ENCODE measurements around the gene MYH7B. TPM values are rescaled to one million over a fixed set of nuclear protein-coding genes. Genes with fewer than 3 reads are reported as not detected.

The MYH7B gene
- total and polyA plus RNA-seq, 4 donors = 0.21 to 0.89 (median 0.59) TPM

DNA sequence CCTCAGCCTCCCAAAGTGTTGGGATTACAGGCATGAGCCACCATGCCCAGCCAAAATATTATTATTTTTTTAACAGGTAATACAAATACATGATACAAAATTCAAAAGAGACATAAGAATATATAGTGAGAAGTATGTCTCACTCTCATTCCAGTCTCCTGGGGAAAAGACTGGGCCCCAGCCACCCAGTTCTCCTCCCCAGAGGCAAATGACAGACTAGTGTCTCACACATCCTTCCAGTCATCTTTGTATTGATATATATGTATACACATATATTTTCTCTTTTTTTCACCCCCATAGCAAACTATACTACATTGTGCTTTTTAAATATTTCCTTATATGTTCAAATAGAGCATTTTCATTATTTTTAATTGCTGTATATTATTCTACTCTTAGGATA lies 8.3 kb upstream of the MYH7B start:
- Histone ChIP-seq H3K27ac (ENCODE audit: low read depth in 1 of 2, low read length in 1 of 2) (no peak overlapping the region), H3K27me3 (ENCODE audit: control insufficient read depth in 3 of 3, insufficient read depth in 3 of 3, low read length in 2 of 3) (no peaks in the 10 kb centered on the region), H3K36me3 (ENCODE audit: control insufficient read depth in 4 of 4, insufficient read depth in 4 of 4, low read length in 4 of 4) (peaks cover 10 to 36% (median 19%) of the 10 kb centered on the region in 4 donors), H3K9me3 (ENCODE audit: control insufficient read depth in 4 of 4, insufficient read depth in 3 of 4, low read length in 3 of 4) (no peaks in the 10 kb centered on the region), H3K4me1 (ENCODE audit: control insufficient read depth in 5 of 5, insufficient read depth in 5 of 5, low read length in 5 of 5) (peaks cover 0 to 5% (median 0%) of the 10 kb centered on the region in 5 donors), H3K9ac (ENCODE audit: insufficient read depth in 1 of 2, low read length in 2 of 2) (no peak overlapping the region), H3K4me3 (no peak overlapping the region)
- TF ChIP-seq, protein P1, sequence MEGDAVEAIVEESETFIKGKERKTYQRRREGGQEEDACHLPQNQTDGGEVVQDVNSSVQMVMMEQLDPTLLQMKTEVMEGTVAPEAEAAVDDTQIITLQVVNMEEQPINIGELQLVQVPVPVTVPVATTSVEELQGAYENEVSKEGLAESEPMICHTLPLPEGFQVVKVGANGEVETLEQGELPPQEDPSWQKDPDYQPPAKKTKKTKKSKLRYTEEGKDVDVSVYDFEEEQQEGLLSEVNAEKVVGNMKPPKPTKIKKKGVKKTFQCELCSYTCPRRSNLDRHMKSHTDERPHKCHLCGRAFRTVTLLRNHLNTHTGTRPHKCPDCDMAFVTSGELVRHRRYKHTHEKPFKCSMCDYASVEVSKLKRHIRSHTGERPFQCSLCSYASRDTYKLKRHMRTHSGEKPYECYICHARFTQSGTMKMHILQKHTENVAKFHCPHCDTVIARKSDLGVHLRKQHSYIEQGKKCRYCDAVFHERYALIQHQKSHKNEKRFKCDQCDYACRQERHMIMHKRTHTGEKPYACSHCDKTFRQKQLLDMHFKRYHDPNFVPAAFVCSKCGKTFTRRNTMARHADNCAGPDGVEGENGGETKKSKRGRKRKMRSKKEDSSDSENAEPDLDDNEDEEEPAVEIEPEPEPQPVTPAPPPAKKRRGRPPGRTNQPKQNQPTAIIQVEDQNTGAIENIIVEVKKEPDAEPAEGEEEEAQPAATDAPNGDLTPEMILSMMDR (IDR thresholded peaks at IDR 0.05; ENCODE audit: control extremely low read depth, extremely low read depth) = no peak
- no peak for DNase-seq
- no peak for ATAC-seq (ENCODE audit: insufficient read depth, low FRiP score)

DNA sequence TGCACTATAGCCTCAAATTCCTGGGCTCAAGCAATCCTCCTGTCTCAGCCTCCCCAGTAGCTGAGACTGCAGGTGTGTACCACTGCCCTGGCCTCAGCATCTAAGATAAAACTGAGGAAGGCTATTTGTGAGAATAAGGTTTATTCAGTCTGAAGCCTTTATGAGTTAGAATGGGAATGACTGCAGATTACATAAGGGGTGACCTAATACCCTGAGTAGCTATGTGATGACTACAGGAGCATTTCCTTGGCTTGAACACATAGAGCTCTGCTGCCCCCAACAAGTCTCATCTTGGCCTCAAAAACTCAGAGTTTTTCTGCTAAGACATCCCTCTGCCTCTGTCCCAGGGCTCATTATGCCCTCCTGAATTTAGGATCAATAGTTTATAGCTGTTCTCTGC lies 7.6 kb upstream of the MYH7B start:
- Histone ChIP-seq H3K9me3 (ENCODE audit: control insufficient read depth in 4 of 4, insufficient read depth in 3 of 4, low read length in 3 of 4) (no peaks in the 10 kb centered on the region), H3K4me3 (no peak overlapping the region), H3K9ac (ENCODE audit: insufficient read depth in 1 of 2, low read length in 2 of 2) (no peak overlapping the region), H3K27ac (ENCODE audit: low read depth in 1 of 2, low read length in 1 of 2) (no peak overlapping the region), H3K36me3 (ENCODE audit: control insufficient read depth in 4 of 4, insufficient read depth in 4 of 4, low read length in 4 of 4) (peaks cover 9 to 29% (median 13%) of the 10 kb centered on the region in 4 donors), H3K27me3 (ENCODE audit: control insufficient read depth in 3 of 3, insufficient read depth in 3 of 3, low read length in 2 of 3) (no peaks in the 10 kb centered on the region), H3K4me1 (ENCODE audit: control insufficient read depth in 5 of 5, insufficient read depth in 5 of 5, low read length in 5 of 5) (peaks cover 0 to 5% (median 0%) of the 10 kb centered on the region in 5 donors)
- ATAC-seq (ENCODE audit: insufficient read depth, low FRiP score) (no peak), DNase-seq (no peak)
- TF ChIP-seq, protein P1 (IDR thresholded peaks at IDR 0.05; ENCODE audit: control extremely low read depth, extremely low read depth) = no peak

DNA sequence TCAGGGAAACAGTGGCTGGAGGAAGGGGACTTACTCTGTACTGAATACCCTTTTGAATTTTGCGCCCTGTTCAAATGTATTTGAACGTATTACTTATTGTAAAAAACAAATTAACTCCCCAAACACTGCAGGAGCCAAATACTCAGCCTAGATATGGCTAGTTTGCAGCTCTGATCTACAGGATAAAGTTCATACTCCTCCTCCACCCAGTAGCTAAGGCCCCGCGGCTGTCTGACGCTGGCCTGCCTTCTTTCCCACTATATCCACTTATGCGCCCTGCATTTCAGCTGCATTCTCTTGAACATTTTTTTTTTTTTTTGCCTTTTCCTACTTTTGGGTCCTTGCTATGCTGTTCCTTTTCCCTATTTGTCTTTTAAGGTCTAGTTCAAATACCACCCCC lies 6.5 kb upstream of the MYH7B start:
- H3K4me3 ChIP-seq = no peak overlapping the region
- 97 to 98% methylated on average over 6 of the region's 6 CpGs for WGBS, 2 donors
- no peak for ATAC-seq (ENCODE audit: insufficient read depth, low FRiP score)
- no peak for DNase-seq
- no peak overlapping the region for H3K9ac ChIP-seq (ENCODE audit: insufficient read depth in 1 of 2, low read length in 2 of 2)
- peaks cover 0 to 5% (median 0%) of the 10 kb centered on the region in 5 donors for H3K4me1 ChIP-seq (ENCODE audit: control insufficient read depth in 5 of 5, insufficient read depth in 5 of 5, low read length in 5 of 5)
- H3K27ac ChIP-seq (ENCODE audit: low read depth in 1 of 2, low read length in 1 of 2) = no peak overlapping the region
- peaks cover under 1 to 23% (median 9%) of the 10 kb centered on the region in 4 donors for H3K36me3 ChIP-seq (ENCODE audit: control insufficient read depth in 4 of 4, insufficient read depth in 4 of 4, low read length in 4 of 4)
- H3K27me3 ChIP-seq (ENCODE audit: control insufficient read depth in 3 of 3, insufficient read depth in 3 of 3, low read length in 2 of 3) = no peaks in the 10 kb centered on the region
- H3K9me3 ChIP-seq (ENCODE audit: control insufficient read depth in 4 of 4, insufficient read depth in 3 of 4, low read length in 3 of 4) = no peaks in the 10 kb centered on the region
- TF ChIP-seq, protein P1 (IDR thresholded peaks at IDR 0.05; ENCODE audit: control extremely low read depth, extremely low read depth) = no peak

DNA sequence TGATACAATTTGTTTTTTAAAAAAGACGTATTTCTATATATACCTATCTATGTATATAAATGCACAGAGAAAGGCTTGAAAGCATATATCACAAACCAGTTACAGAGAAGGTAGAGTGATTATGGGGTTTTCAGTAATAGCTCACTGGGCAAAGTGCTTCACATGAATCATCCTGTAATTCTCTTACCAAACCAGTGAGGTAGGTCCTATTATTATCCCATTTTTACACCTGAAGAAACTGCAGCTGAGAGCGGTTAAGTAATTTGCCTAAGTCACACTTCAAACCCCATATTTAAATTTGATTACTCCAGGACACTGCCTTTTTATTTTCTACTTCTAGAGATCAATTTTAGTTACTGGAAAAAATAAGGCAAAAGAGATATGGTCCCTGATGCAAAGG lies 4.4 kb upstream of the MYH7B start:
- H3K4me3 ChIP-seq = no peak overlapping the region
- H3K9me3 ChIP-seq (ENCODE audit: control insufficient read depth in 4 of 4, insufficient read depth in 3 of 4, low read length in 3 of 4) = no peaks in the 10 kb centered on the region
- H3K9ac ChIP-seq (ENCODE audit: insufficient read depth in 1 of 2, low read length in 2 of 2) = no peak overlapping the region
- no peak for DNase-seq
- TF ChIP-seq, protein P1 (IDR thresholded peaks at IDR 0.05; ENCODE audit: control extremely low read depth, extremely low read depth) = no peak
- H3K36me3 ChIP-seq (ENCODE audit: control insufficient read depth in 4 of 4, insufficient read depth in 4 of 4, low read length in 4 of 4) = peaks cover 0 to 11% (median 2%) of the 10 kb centered on the region in 4 donors
- ATAC-seq (ENCODE audit: insufficient read depth, low FRiP score) = no peak
- peaks cover 0 to 9% (median 2%) of the 10 kb centered on the region in 5 donors for H3K4me1 ChIP-seq (ENCODE audit: control insufficient read depth in 5 of 5, insufficient read depth in 5 of 5, low read length in 5 of 5)
- no peaks in the 10 kb centered on the region for H3K27me3 ChIP-seq (ENCODE audit: control insufficient read depth in 3 of 3, insufficient read depth in 3 of 3, low read length in 2 of 3)
- peak overlapping the region in 1 of 2 donors; percentile 66 for H3K27ac ChIP-seq (ENCODE audit: low read depth in 1 of 2, low read length in 1 of 2)
- WGBS, 2 donors = 97 to 98% methylated on average over 2 of the region's 2 CpGs
